ENCODE measurements around the gene OSBP.
"Not testable (repeated sequence)": the region's sequence is repeated elsewhere in the genome, so short reads cannot be mapped to it uniquely, and the experiment has no call there.

The OSBP gene, protein sequence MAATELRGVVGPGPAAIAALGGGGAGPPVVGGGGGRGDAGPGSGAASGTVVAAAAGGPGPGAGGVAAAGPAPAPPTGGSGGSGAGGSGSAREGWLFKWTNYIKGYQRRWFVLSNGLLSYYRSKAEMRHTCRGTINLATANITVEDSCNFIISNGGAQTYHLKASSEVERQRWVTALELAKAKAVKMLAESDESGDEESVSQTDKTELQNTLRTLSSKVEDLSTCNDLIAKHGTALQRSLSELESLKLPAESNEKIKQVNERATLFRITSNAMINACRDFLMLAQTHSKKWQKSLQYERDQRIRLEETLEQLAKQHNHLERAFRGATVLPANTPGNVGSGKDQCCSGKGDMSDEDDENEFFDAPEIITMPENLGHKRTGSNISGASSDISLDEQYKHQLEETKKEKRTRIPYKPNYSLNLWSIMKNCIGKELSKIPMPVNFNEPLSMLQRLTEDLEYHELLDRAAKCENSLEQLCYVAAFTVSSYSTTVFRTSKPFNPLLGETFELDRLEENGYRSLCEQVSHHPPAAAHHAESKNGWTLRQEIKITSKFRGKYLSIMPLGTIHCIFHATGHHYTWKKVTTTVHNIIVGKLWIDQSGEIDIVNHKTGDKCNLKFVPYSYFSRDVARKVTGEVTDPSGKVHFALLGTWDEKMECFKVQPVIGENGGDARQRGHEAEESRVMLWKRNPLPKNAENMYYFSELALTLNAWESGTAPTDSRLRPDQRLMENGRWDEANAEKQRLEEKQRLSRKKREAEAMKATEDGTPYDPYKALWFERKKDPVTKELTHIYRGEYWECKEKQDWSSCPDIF

DNA sequence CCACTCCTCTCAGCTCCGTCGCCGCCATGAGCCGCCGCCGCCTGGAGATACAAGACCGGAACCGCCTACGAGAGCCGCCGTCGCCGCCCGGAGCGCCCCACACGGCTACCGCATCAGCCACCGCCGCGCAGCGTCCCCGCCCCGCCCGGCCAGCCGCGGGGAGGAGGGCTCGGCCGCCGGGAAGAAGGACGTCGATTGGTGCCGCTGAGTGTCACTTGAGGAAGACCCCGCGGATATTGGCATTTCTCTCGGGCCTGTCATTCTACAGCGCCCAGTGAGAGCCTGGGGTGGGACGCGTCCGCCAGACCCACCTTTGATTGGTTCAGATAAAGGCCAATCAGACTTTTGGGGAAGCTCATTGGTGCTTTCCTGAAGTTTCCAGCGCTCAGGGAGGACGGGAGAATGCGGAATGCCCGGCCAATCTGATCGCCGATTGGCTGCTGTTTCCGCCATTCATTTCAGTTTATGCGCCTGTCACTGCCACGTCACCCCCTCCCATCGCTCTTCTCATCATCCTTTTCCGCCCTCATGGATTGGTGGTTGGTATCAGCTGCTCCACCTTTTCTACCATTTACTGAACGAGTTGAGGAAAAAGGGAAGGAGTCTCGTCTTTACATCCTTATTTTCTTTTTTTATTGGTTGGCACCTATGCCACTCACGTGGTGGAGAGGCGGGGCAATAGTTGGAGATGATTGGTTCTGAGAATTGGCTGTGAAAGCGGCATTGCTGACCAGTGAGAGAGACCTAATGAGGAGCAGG lies at the start of gene OSBP:
OSBP (minus strand) TSS at position 138 of the 759 bp plus-strand sequence; CDS start at position 28, 110 bp downstream.
- TF ChIP-seq JUND (IDR thresholded peaks at IDR 0.05; ENCODE audit: low read depth) = no peak
- peak; percentile 100 for DNase-seq (ENCODE audit: low read depth in 1 of 2, low spot score in 1 of 2)
- in situ Hi-C loops (cut with HindIII; ENCODE audit: low pct_unique_long_range_greater_than_20kb, low sequenced_read_pairs) = no loop called here

DNA sequence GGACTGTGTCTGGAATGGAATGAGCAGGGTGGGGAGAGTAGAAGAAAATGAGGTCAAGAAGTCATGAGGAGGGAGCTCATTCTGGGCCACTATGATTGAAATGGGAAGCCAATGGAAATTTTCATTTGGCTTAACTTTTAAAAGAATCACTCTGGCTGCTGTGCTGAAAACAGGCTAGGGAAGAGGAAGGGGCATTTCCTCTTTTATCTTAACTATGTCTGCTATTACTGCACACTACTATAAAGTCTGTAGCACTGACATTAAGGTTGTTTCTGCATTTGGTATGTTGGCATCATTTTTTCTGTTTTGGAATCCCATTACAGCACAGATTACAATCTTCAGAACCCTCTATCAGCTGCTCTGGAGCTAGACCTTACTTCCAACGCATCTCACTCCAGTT lies 45.0 kb upstream of the OSBP start:
- TF ChIP-seq JUND (IDR thresholded peaks at IDR 0.05; ENCODE audit: low read depth) = no peak
- in situ Hi-C loops (cut with HindIII; ENCODE audit: low pct_unique_long_range_greater_than_20kb, low sequenced_read_pairs) = no loop called here
- DNase-seq (ENCODE audit: low read depth in 1 of 2, low spot score in 1 of 2) = no peak

DNA sequence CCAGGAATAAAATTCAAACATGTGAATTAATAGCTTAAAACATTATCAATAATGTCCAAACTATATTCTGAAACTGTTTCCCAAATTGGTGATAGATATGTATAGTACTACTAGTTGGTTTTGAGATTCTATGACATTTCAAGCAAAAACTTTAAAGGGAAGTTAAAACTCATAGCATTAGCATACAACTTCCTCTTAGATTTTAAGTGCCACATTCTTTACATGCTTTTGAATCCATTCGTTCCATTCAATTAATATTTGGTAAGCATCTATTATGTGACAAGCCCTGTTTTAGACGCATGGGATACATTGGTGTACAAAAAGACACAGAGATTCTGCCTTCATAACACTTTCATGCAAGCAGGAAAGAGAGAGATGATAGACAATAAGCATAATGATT lies 44.4 kb upstream of the OSBP start:
- in situ Hi-C loops (cut with HindIII; ENCODE audit: low pct_unique_long_range_greater_than_20kb, low sequenced_read_pairs) = no loop called here
- DNase-seq (ENCODE audit: low read depth in 1 of 2, low spot score in 1 of 2) = no peak
- TF ChIP-seq JUND (IDR thresholded peaks at IDR 0.05; ENCODE audit: low read depth) = no peak

DNA sequence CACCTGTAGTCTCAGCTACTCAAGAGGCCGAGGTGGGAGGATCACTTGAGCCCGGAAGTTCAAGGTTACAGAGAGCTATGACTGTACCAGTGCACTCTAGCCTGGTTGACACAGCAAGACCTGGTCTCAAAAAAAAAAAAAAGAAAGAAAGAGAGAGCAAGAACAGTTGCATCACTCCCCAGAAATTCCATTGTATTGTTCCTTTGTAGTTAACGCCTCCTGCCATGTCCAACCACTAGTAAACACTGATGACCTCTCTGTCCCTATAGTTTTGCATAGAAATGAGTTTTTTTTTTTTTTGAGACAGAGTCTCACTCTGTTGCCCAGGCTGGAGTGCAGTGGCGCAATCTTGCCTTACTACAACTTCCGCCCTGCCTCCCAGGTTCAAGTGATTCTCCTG lies 42.5 kb upstream of the OSBP start:
- no peak for TF ChIP-seq JUND (IDR thresholded peaks at IDR 0.05; ENCODE audit: low read depth)
- no peak for DNase-seq (ENCODE audit: low read depth in 1 of 2, low spot score in 1 of 2)
- in situ Hi-C loops (cut with HindIII; ENCODE audit: low pct_unique_long_range_greater_than_20kb, low sequenced_read_pairs) = no loop called here

DNA sequence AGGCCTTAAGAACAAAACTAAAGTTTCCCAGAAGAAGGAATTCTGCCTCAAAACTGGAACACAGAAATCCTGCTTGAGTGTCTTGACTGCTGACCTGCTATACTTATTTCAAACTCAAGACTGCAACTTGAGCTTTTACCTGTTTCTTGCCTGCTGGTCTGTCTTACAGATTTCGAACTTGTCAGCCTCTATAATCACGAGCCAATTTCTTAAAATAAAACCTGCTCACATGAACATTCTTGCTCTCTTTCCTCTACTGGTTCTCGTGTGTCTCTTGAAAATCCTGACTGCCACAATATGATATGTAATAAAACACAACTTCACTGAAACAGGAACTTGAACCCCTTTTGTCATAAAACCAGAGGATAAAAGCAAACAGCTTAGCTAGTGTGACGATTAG lies 39.3 kb upstream of the OSBP start:
- no peak for DNase-seq (ENCODE audit: low read depth in 1 of 2, low spot score in 1 of 2)
- no peak for TF ChIP-seq JUND (IDR thresholded peaks at IDR 0.05; ENCODE audit: low read depth)
- in situ Hi-C loops (cut with HindIII; ENCODE audit: low pct_unique_long_range_greater_than_20kb, low sequenced_read_pairs) = no loop called here

GRCh38 chr11:59647245-59647980 lies 31.8 kb upstream of the OSBP start:
- TF ChIP-seq JUND (IDR thresholded peaks at IDR 0.05; ENCODE audit: low read depth) = no peak
- in situ Hi-C loops (cut with HindIII; ENCODE audit: low pct_unique_long_range_greater_than_20kb, low sequenced_read_pairs) = no loop called here
- no peak for DNase-seq (ENCODE audit: low read depth in 1 of 2, low spot score in 1 of 2)

DNA sequence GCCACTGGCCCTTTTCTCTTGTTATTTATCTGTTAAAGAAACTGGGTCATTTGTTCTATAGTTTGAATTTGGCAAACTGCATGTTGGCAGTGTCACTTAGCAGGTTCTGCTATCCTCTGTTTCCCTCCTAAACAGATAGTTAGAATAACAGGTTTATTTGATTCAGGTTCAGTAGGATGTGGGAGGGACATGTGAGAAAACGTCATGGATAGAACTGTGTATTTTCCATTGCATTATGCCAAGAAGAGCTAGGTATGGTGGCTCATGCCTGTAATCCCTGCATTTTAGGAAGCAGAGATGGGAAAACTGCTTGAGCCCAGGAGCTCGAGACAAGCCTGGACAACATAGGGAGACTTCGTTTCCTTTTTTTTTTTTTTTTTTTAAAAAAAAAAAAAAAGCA lies 29.0 kb upstream of the OSBP start:
- no peak for TF ChIP-seq JUND (IDR thresholded peaks at IDR 0.05; ENCODE audit: low read depth)
- in situ Hi-C loops (cut with HindIII; ENCODE audit: low pct_unique_long_range_greater_than_20kb, low sequenced_read_pairs) = no loop called here
- no peak for DNase-seq (ENCODE audit: low read depth in 1 of 2, low spot score in 1 of 2)

DNA sequence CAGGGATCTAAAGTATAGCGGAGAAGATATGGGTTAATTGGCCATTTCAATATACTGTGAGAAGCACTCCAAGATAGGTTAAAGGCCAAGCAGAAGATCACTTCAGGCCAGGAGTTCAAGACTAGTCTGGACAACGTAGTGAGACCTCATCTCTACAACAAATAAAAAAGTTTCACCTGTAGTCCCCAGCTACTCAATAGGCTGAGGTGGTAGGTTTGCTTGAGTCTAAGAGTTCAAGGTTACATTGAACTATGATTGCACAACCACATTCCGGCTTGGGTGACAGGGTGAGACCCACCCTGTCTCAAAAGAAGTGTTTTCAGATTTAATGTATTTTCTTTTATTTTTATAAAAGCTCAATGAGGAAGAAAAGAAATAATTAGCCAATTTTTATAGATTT lies 27.8 kb upstream of the OSBP start:
- no peak for TF ChIP-seq JUND (IDR thresholded peaks at IDR 0.05; ENCODE audit: low read depth)
- no peak for DNase-seq (ENCODE audit: low read depth in 1 of 2, low spot score in 1 of 2)
- in situ Hi-C loops (cut with HindIII; ENCODE audit: low pct_unique_long_range_greater_than_20kb, low sequenced_read_pairs) = no loop called here

- DNase-seq (ENCODE audit: low read depth in 1 of 2, low spot score in 1 of 2) = no peak
- no peak for TF ChIP-seq JUND (IDR thresholded peaks at IDR 0.05; ENCODE audit: low read depth)
Measured at GRCh38 chr11:59641156-59641555, 25.6 kb upstream of the OSBP start.

GRCh38 chr11:59630493-59630892 lies 14.9 kb upstream of the OSBP start:
- DNase-seq (ENCODE audit: low read depth in 1 of 2, low spot score in 1 of 2) = no peak
- TF ChIP-seq JUND (IDR thresholded peaks at IDR 0.05; ENCODE audit: low read depth) = no peak
- in situ Hi-C loops (cut with HindIII; ENCODE audit: low pct_unique_long_range_greater_than_20kb, low sequenced_read_pairs) = no loop called here

More at GRCh38 chr11:59641156-59641555, 25.6 kb upstream of the OSBP start:
- in situ Hi-C loops (cut with HindIII; ENCODE audit: low pct_unique_long_range_greater_than_20kb, low sequenced_read_pairs) = no loop called here

- no peak for TF ChIP-seq JUND (IDR thresholded peaks at IDR 0.05; ENCODE audit: low read depth)
- no peak for DNase-seq (ENCODE audit: low read depth in 1 of 2, low spot score in 1 of 2)
- in situ Hi-C loops (cut with HindIII; ENCODE audit: low pct_unique_long_range_greater_than_20kb, low sequenced_read_pairs) = no loop called here
Measured at GRCh38 chr11:59629996-59630395, 14.4 kb upstream of the OSBP start.

- in situ Hi-C loops (cut with HindIII; ENCODE audit: low pct_unique_long_range_greater_than_20kb, low sequenced_read_pairs); DNase-seq (ENCODE audit: low read depth in 1 of 2, low spot score in 1 of 2): not testable (repeated sequence)
Measured at GRCh38 chr11:59626969-59627368, 11.4 kb upstream of the OSBP start.

All from T47D (cell line).